Measurements from ENCODE around the gene ZNF496.
A peak's percentile ranks its signal among the peaks of the same experiment; 100 is the strongest.

ZNF496 gene

DNA sequence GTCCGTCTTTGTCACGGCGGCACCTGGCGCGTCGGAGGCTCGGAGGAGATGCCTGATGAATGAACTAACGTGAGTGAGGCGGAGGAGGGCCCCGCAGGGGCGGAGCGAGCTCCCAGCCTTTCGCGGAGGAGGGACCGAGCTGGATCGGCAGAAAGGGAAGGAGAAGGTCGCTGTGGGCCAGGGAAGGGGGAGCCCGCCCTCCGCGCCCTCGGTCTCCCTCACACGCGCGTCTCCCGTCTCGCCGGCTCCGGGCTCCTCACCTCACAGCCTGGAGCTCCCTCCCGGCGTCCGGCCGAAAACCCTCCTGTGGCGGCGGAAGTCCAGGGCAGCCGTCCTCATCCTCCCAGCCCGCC is 519 bp downstream of the ZNF496 start (continued):
- TF ChIP-seq, protein P1, sequence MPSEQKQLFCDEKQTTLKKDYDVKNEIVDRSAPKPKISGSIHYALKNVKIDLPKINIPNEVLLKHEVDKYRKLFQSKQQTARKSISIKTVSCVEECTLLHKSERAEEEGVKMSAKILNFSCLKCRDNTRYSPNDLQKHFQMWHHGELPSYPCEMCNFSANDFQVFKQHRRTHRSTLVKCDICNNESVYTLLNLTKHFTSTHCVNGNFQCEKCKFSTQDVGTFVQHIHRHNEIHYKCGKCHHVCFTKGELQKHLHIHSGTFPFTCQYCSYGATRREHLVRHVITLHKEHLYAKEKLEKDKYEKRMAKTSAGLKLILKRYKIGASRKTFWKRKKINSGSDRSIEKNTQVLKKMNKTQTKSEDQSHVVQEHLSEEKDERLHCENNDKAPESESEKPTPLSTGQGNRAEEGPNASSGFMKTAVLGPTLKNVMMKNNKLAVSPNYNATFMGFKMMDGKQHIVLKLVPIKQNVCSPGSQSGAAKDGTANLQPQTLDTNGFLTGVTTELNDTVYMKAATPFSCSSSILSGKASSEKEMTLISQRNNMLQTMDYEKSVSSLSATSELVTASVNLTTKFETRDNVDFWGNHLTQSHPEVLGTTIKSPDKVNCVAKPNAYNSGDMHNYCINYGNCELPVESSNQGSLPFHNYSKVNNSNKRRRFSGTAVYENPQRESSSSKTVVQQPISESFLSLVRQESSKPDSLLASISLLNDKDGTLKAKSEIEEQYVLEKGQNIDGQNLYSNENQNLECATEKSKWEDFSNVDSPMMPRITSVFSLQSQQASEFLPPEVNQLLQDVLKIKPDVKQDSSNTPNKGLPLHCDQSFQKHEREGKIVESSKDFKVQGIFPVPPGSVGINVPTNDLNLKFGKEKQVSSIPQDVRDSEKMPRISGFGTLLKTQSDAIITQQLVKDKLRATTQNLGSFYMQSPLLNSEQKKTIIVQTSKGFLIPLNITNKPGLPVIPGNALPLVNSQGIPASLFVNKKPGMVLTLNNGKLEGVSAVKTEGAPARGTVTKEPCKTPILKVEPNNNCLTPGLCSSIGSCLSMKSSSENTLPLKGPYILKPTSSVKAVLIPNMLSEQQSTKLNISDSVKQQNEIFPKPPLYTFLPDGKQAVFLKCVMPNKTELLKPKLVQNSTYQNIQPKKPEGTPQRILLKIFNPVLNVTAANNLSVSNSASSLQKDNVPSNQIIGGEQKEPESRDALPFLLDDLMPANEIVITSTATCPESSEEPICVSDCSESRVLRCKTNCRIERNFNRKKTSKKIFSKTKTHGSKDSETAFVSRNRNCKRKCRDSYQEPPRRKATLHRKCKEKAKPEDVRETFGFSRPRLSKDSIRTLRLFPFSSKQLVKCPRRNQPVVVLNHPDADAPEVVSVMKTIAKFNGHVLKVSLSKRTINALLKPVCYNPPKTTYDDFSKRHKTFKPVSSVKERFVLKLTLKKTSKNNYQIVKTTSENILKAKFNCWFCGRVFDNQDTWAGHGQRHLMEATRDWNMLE (tag by site-specific recombination; conservative IDR thresholded peaks at IDR 0.05; ENCODE audit: low read depth) = no peak
- TF ChIP-seq GLIS2 (tag by site-specific recombination; IDR thresholded peaks at IDR 0.05) = peak; percentile 57; the same call in 1 of the 2 replicates
- no peak for TF ChIP-seq ZNF837 (tag by site-specific recombination; IDR thresholded peaks at IDR 0.05)
- TF ChIP-seq, protein P2, sequence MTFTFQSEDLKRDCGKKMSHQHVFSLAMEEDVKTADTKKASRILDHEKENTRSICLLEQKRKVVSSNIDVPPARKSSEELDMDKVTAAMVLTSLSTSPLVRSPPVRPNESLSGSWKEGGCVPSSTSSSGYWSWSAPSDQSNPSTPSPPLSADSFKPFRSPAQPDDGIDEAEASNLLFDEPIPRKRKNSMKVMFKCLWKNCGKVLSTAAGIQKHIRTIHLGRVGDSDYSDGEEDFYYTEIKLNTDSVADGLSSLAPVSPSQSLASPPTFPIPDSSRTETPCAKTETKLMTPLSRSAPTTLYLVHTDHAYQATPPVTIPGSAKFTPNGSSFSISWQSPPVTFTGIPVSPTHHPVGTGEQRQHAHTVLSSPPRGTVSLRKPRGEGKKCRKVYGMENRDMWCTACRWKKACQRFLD (tag by site-specific recombination; IDR thresholded peaks at IDR 0.05) = no peak
- TF ChIP-seq ZBTB7A (tag by site-specific recombination; IDR thresholded peaks at IDR 0.05; ENCODE audit: low read depth) = no peak
- TF ChIP-seq ZNF785 (tag by site-specific recombination; IDR thresholded peaks at IDR 0.05) = no peak
- no peak for TF ChIP-seq ZNF23 (tag by site-specific recombination; IDR thresholded peaks at IDR 0.05; ENCODE audit: borderline replicate concordance)
- TF ChIP-seq ZNF335 (tag by site-specific recombination; conservative IDR thresholded peaks at IDR 0.05) = peak; percentile 57
- no peak for TF ChIP-seq PRDM1 (tag by site-specific recombination; IDR thresholded peaks at IDR 0.05)
- TF ChIP-seq ZNF548 (tag by site-specific recombination; IDR thresholded peaks at IDR 0.05) = no peak
- TF ChIP-seq, protein P3, sequence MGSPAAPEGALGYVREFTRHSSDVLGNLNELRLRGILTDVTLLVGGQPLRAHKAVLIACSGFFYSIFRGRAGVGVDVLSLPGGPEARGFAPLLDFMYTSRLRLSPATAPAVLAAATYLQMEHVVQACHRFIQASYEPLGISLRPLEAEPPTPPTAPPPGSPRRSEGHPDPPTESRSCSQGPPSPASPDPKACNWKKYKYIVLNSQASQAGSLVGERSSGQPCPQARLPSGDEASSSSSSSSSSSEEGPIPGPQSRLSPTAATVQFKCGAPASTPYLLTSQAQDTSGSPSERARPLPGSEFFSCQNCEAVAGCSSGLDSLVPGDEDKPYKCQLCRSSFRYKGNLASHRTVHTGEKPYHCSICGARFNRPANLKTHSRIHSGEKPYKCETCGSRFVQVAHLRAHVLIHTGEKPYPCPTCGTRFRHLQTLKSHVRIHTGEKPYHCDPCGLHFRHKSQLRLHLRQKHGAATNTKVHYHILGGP (tag by site-specific recombination; IDR thresholded peaks at IDR 0.05) = no peak
- no peak for TF ChIP-seq ZNF202 (tag by site-specific recombination; IDR thresholded peaks at IDR 0.05; ENCODE audit: borderline replicate concordance)
- TF ChIP-seq ZNF624 (tag by site-specific recombination; IDR thresholded peaks at IDR 0.05) = no peak
- TF ChIP-seq ZNF473 (tag by site-specific recombination; IDR thresholded peaks at IDR 0.05) = no peak
- no peak for TF ChIP-seq KLF1 (tag by site-specific recombination; IDR thresholded peaks at IDR 0.05)
- no peak for TF ChIP-seq ZNF114 (tag by site-specific recombination; IDR thresholded peaks at IDR 0.05)
- TF ChIP-seq, protein P4, sequence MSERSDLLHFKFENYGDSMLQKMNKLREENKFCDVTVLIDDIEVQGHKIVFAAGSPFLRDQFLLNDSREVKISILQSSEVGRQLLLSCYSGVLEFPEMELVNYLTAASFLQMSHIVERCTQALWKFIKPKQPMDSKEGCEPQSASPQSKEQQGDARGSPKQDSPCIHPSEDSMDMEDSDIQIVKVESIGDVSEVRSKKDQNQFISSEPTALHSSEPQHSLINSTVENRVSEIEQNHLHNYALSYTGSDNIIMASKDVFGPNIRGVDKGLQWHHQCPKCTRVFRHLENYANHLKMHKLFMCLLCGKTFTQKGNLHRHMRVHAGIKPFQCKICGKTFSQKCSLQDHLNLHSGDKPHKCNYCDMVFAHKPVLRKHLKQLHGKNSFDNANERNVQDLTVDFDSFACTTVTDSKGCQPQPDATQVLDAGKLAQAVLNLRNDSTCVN (tag by site-specific recombination; optimal IDR thresholded peaks at IDR 0.05) = peak; percentile 36
- TF ChIP-seq ZNF223 (tag by site-specific recombination; IDR thresholded peaks at IDR 0.05) = no peak
- TF ChIP-seq, protein P5, sequence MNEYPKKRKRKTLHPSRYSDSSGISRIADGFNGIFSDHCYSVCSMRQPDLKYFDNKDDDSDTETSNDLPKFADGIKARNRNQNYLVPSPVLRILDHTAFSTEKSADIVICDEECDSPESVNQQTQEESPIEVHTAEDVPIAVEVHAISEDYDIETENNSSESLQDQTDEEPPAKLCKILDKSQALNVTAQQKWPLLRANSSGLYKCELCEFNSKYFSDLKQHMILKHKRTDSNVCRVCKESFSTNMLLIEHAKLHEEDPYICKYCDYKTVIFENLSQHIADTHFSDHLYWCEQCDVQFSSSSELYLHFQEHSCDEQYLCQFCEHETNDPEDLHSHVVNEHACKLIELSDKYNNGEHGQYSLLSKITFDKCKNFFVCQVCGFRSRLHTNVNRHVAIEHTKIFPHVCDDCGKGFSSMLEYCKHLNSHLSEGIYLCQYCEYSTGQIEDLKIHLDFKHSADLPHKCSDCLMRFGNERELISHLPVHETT (tag by site-specific recombination; IDR thresholded peaks at IDR 0.05) = no peak
- TF ChIP-seq ZEB2 (tag by site-specific recombination; IDR thresholded peaks at IDR 0.05) = no peak
- no peak for TF ChIP-seq ZNF654 (tag by site-specific recombination; IDR thresholded peaks at IDR 0.05; ENCODE audit: low read depth)
- TF ChIP-seq ZNF843 (tag by site-specific recombination; IDR thresholded peaks at IDR 0.05) = no peak
- no peak for TF ChIP-seq ZNF354C (tag by site-specific recombination; IDR thresholded peaks at IDR 0.05; ENCODE audit: borderline replicate concordance, low read depth)
- peak; percentile 37; the same call in 1 of the 2 replicates for TF ChIP-seq ZBTB17 (tag by site-specific recombination; IDR thresholded peaks at IDR 0.05)
- peak; percentile 51; the same call in 1 of the 2 replicates for TF ChIP-seq ZBTB20 (tag by site-specific recombination; IDR thresholded peaks at IDR 0.05)
- TF ChIP-seq ZNF555 (tag by site-specific recombination; conservative IDR thresholded peaks at IDR 0.05) = no peak
- TF ChIP-seq ZIC2 (tag by site-specific recombination; IDR thresholded peaks at IDR 0.05) = peak; percentile 3; the same call in 1 of the 2 replicates
- TF ChIP-seq, protein P6, sequence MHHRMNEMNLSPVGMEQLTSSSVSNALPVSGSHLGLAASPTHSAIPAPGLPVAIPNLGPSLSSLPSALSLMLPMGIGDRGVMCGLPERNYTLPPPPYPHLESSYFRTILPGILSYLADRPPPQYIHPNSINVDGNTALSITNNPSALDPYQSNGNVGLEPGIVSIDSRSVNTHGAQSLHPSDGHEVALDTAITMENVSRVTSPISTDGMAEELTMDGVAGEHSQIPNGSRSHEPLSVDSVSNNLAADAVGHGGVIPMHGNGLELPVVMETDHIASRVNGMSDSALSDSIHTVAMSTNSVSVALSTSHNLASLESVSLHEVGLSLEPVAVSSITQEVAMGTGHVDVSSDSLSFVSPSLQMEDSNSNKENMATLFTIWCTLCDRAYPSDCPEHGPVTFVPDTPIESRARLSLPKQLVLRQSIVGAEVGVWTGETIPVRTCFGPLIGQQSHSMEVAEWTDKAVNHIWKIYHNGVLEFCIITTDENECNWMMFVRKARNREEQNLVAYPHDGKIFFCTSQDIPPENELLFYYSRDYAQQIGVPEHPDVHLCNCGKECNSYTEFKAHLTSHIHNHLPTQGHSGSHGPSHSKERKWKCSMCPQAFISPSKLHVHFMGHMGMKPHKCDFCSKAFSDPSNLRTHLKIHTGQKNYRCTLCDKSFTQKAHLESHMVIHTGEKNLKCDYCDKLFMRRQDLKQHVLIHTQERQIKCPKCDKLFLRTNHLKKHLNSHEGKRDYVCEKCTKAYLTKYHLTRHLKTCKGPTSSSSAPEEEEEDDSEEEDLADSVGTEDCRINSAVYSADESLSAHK (tag by site-specific recombination; IDR thresholded peaks at IDR 0.05) = no peak
